GM19324 (cell line): ENCODE measurements around the gene NXNL2.

Experiments
- ATAC-seq: cut with Tn5 transposase; IDR thresholded peaks from one replicate; pipeline ENCODE4 v1.9.1; 2021; ENCODE audit warnings: mild to moderate bottlenecking, moderate library complexity; ENCODE audit not compliant: unreplicated experiment, low FRiP score

Gene NXNL2

GRCh38 chr9:88534456-88535225, at the start of gene NXNL2:
Gene NXNL2, plus strand, starts transcription at chr9:88535178. Its CDS starts 257 bp downstream, at chr9:88535435.
- ATAC-seq = no peak

- no peak for ATAC-seq
Measured at GRCh38 chr9:88488166-88488565, 46.8 kb upstream of the NXNL2 start.

- ATAC-seq = no peak
Measured at GRCh38 chr9:88494983-88495721, 39.8 kb upstream of the NXNL2 start.

- no peak for ATAC-seq
Measured at GRCh38 chr9:88497224-88497623, 37.8 kb upstream of the NXNL2 start.

- ATAC-seq = no peak
Measured at GRCh38 chr9:88498880-88499279, 36.1 kb upstream of the NXNL2 start.

GRCh38 chr9:88501086-88501485, 33.9 kb upstream of the NXNL2 start:
- no peak for ATAC-seq

GRCh38 chr9:88502552-88503034, 32.4 kb upstream of the NXNL2 start:
- ATAC-seq = no peak

GRCh38 chr9:88503081-88503844, 31.7 kb upstream of the NXNL2 start:
- no peak for ATAC-seq

GRCh38 chr9:88503845-88504764, 30.9 kb upstream of the NXNL2 start:
- no peak for ATAC-seq

- ATAC-seq = no peak
Measured at GRCh38 chr9:88508326-88508725, 26.7 kb upstream of the NXNL2 start.

- ATAC-seq = no peak
Measured at GRCh38 chr9:88511906-88512305, 23.1 kb upstream of the NXNL2 start.

GRCh38 chr9:88514247-88514646, 20.7 kb upstream of the NXNL2 start:
- no peak for ATAC-seq

- ATAC-seq = no peak
Measured at GRCh38 chr9:88521308-88521707, 13.7 kb upstream of the NXNL2 start.

- no peak for ATAC-seq
Measured at GRCh38 chr9:88522360-88522759, 12.6 kb upstream of the NXNL2 start.

GRCh38 chr9:88523056-88523455, 11.9 kb upstream of the NXNL2 start:
- ATAC-seq = no peak

GRCh38 chr9:88524911-88525310, 10.1 kb upstream of the NXNL2 start:
- ATAC-seq = no peak

GRCh38 chr9:88527618-88528017, 7.4 kb upstream of the NXNL2 start:
- no peak for ATAC-seq

GRCh38 chr9:88528080-88528790, 6.7 kb upstream of the NXNL2 start:
- ATAC-seq = no peak

- no peak for ATAC-seq
Measured at GRCh38 chr9:88529496-88529895, 5.5 kb upstream of the NXNL2 start.
